Erythroblast (primary cell): ENCODE results near the gene CNTN4.

ENCODE experiments used
- GATA1 ChIP-seq: IDR thresholded peaks from 2 replicates; pipeline ENCODE4 v1.6.1; 2011; ENCODE audit warnings: low read depth, mild to moderate bottlenecking, control low read depth, low read length, moderate library complexity
- POLR2A ChIP-seq: IDR thresholded peaks from 2 replicates; pipeline ENCODE4 v1.6.1; 2011; ENCODE audit warnings: mild to moderate bottlenecking, low read length

DNA sequence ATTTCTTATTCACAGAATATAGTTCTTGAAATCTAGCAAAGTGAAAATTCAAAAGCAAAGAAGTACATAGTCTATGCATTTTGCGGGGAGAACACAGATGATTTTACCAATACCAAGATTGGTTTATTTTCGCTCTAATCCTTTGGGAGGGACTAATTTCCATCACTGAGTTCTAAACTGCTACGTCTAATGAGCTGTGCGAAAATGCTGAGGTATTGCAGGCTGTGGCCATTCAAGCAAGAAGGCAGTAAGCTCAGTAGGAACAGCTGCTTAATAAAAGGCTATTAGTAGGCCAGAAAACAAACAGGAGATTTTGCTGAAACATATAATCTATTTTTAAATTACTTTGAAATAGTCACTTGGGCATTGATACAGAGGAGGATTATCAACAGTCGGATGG lies 379.0 kb downstream of the CNTN4 start:
- TF ChIP-seq POLR2A (no peak), GATA1 (no peak)
